ENCODE data around the gene CLIP2.
"Not testable (repeated sequence)": the region's sequence is repeated elsewhere in the genome, so short reads cannot be mapped to it uniquely, and the experiment has no call there.

Gene CLIP2

GRCh38 chr7:74387606-74388005, 98.4 kb downstream of the CLIP2 start:
- Histone ChIP-seq H3K36me3 (ENCODE audit: insufficient read depth, low read length) (peaks cover 34% of the 10 kb centered on the region), H3K4me3 (ENCODE audit: low read depth in 1 of 2, low read length in 2 of 2) (no peak overlapping the region), H3K9ac (ENCODE audit: low read length) (no peak overlapping the region), H3K4me1 (ENCODE audit: insufficient read depth, low read length) (no peaks in the 10 kb centered on the region), H3K9me3 (ENCODE audit: low read length) (no peaks in the 10 kb centered on the region), H3K27me3 (ENCODE audit: control insufficient read depth in 1 of 2, insufficient read depth in 2 of 2, low read length in 2 of 2) (no peaks in the 10 kb centered on the region), H3K27ac (ENCODE audit: low read depth, low read length) (no peak overlapping the region)

- peaks cover 28% of the 10 kb centered on the region for H3K36me3 ChIP-seq (ENCODE audit: insufficient read depth, low read length)
- H3K9ac ChIP-seq (ENCODE audit: low read length): no peak overlapping the region
- H3K27ac ChIP-seq (ENCODE audit: low read depth, low read length): no peak overlapping the region
- H3K9me3 ChIP-seq (ENCODE audit: low read length): no peaks in the 10 kb centered on the region
- peaks cover 4% of the 10 kb centered on the region for H3K4me1 ChIP-seq (ENCODE audit: insufficient read depth, low read length)
- no peak overlapping the region for H3K4me3 ChIP-seq (ENCODE audit: low read depth in 1 of 2, low read length in 2 of 2)
- no peaks in the 10 kb centered on the region for H3K27me3 ChIP-seq (ENCODE audit: control insufficient read depth in 1 of 2, insufficient read depth in 2 of 2, low read length in 2 of 2)
Observed at GRCh38 chr7:74388880-74389415, 99.7 kb downstream of the CLIP2 start.

GRCh38 chr7:74393722-74394121, 104.5 kb downstream of the CLIP2 start:
- H3K27ac ChIP-seq (ENCODE audit: low read depth, low read length); H3K4me1 ChIP-seq (ENCODE audit: insufficient read depth, low read length); H3K4me3 ChIP-seq (ENCODE audit: low read depth in 1 of 2, low read length in 2 of 2); H3K9ac ChIP-seq (ENCODE audit: low read length); H3K9me3 ChIP-seq (ENCODE audit: low read length); H3K27me3 ChIP-seq (ENCODE audit: control insufficient read depth in 1 of 2, insufficient read depth in 2 of 2, low read length in 2 of 2): not testable (repeated sequence)
- peaks cover 22% of the 10 kb centered on the region for H3K36me3 ChIP-seq (ENCODE audit: insufficient read depth, low read length)

GRCh38 chr7:74394601-74395000, 105.4 kb downstream of the CLIP2 start:
- peaks cover 15% of the 10 kb centered on the region for H3K36me3 ChIP-seq (ENCODE audit: insufficient read depth, low read length)
- H3K9me3 ChIP-seq (ENCODE audit: low read length); H3K9ac ChIP-seq (ENCODE audit: low read length); H3K4me1 ChIP-seq (ENCODE audit: insufficient read depth, low read length); H3K4me3 ChIP-seq (ENCODE audit: low read depth in 1 of 2, low read length in 2 of 2); H3K27ac ChIP-seq (ENCODE audit: low read depth, low read length); H3K27me3 ChIP-seq (ENCODE audit: control insufficient read depth in 1 of 2, insufficient read depth in 2 of 2, low read length in 2 of 2): not testable (repeated sequence)

GRCh38 chr7:74395745-74396311, 106.6 kb downstream of the CLIP2 start:
- Histone ChIP-seq H3K4me3 (ENCODE audit: low read depth in 1 of 2, low read length in 2 of 2) (no peak overlapping the region), H3K27ac (ENCODE audit: low read depth, low read length) (no peak overlapping the region), H3K9ac (ENCODE audit: low read length) (no peak overlapping the region), H3K4me1 (ENCODE audit: insufficient read depth, low read length) (peaks cover 5% of the 10 kb centered on the region), H3K36me3 (ENCODE audit: insufficient read depth, low read length) (peaks cover 24% of the 10 kb centered on the region), H3K9me3 (ENCODE audit: low read length) (no peaks in the 10 kb centered on the region), H3K27me3 (ENCODE audit: control insufficient read depth in 1 of 2, insufficient read depth in 2 of 2, low read length in 2 of 2) (no peaks in the 10 kb centered on the region)

- no peaks in the 10 kb centered on the region for H3K27me3 ChIP-seq (ENCODE audit: control insufficient read depth in 1 of 2, insufficient read depth in 2 of 2, low read length in 2 of 2)
- H3K9me3 ChIP-seq (ENCODE audit: low read length): no peaks in the 10 kb centered on the region
- no peak overlapping the region for H3K27ac ChIP-seq (ENCODE audit: low read depth, low read length)
- peaks cover 33% of the 10 kb centered on the region for H3K36me3 ChIP-seq (ENCODE audit: insufficient read depth, low read length)
- H3K4me1 ChIP-seq (ENCODE audit: insufficient read depth, low read length): peaks cover 5% of the 10 kb centered on the region
- H3K4me3 ChIP-seq (ENCODE audit: low read depth in 1 of 2, low read length in 2 of 2): no peak overlapping the region
- no peak overlapping the region for H3K9ac ChIP-seq (ENCODE audit: low read length)
Observed at GRCh38 chr7:74396993-74397392, 107.8 kb downstream of the CLIP2 start.

GRCh38 chr7:74398426-74398825, 109.2 kb downstream of the CLIP2 start:
- peaks cover 5% of the 10 kb centered on the region for H3K4me1 ChIP-seq (ENCODE audit: insufficient read depth, low read length)
- no peak overlapping the region for H3K4me3 ChIP-seq (ENCODE audit: low read depth in 1 of 2, low read length in 2 of 2)
- peaks cover 33% of the 10 kb centered on the region for H3K36me3 ChIP-seq (ENCODE audit: insufficient read depth, low read length)
- H3K9me3 ChIP-seq (ENCODE audit: low read length): no peaks in the 10 kb centered on the region
- no peaks in the 10 kb centered on the region for H3K27me3 ChIP-seq (ENCODE audit: control insufficient read depth in 1 of 2, insufficient read depth in 2 of 2, low read length in 2 of 2)
- H3K27ac ChIP-seq (ENCODE audit: low read depth, low read length): no peak overlapping the region
- H3K9ac ChIP-seq (ENCODE audit: low read length): no peak overlapping the region

GRCh38 chr7:74399006-74399405, 109.8 kb downstream of the CLIP2 start:
- Histone ChIP-seq H3K36me3 (ENCODE audit: insufficient read depth, low read length) (peaks cover 33% of the 10 kb centered on the region), H3K9me3 (ENCODE audit: low read length) (no peaks in the 10 kb centered on the region), H3K9ac (ENCODE audit: low read length) (no peak overlapping the region), H3K4me3 (ENCODE audit: low read depth in 1 of 2, low read length in 2 of 2) (no peak overlapping the region), H3K4me1 (ENCODE audit: insufficient read depth, low read length) (no peaks in the 10 kb centered on the region), H3K27me3 (ENCODE audit: control insufficient read depth in 1 of 2, insufficient read depth in 2 of 2, low read length in 2 of 2) (no peaks in the 10 kb centered on the region), H3K27ac (ENCODE audit: low read depth, low read length) (no peak overlapping the region)

GRCh38 chr7:74400420-74401136, 111.4 kb downstream of the CLIP2 start:
- no peak overlapping the region for H3K27ac ChIP-seq (ENCODE audit: low read depth, low read length)
- H3K4me3 ChIP-seq (ENCODE audit: low read depth in 1 of 2, low read length in 2 of 2): no peak overlapping the region
- no peaks in the 10 kb centered on the region for H3K27me3 ChIP-seq (ENCODE audit: control insufficient read depth in 1 of 2, insufficient read depth in 2 of 2, low read length in 2 of 2)
- no peaks in the 10 kb centered on the region for H3K4me1 ChIP-seq (ENCODE audit: insufficient read depth, low read length)
- peaks cover 38% of the 10 kb centered on the region for H3K36me3 ChIP-seq (ENCODE audit: insufficient read depth, low read length)
- no peaks in the 10 kb centered on the region for H3K9me3 ChIP-seq (ENCODE audit: low read length)
- H3K9ac ChIP-seq (ENCODE audit: low read length): no peak overlapping the region

GRCh38 chr7:74401137-74401859, 112.1 kb downstream of the CLIP2 start:
- Histone ChIP-seq H3K27ac (ENCODE audit: low read depth, low read length) (no peak overlapping the region), H3K4me1 (ENCODE audit: insufficient read depth, low read length) (no peaks in the 10 kb centered on the region), H3K9ac (ENCODE audit: low read length) (no peak overlapping the region), H3K4me3 (ENCODE audit: low read depth in 1 of 2, low read length in 2 of 2) (no peak overlapping the region), H3K9me3 (ENCODE audit: low read length) (no peaks in the 10 kb centered on the region), H3K36me3 (ENCODE audit: insufficient read depth, low read length) (peaks cover 33% of the 10 kb centered on the region), H3K27me3 (ENCODE audit: control insufficient read depth in 1 of 2, insufficient read depth in 2 of 2, low read length in 2 of 2) (no peaks in the 10 kb centered on the region)

- H3K36me3 ChIP-seq (ENCODE audit: insufficient read depth, low read length): peaks cover 25% of the 10 kb centered on the region
Observed at GRCh38 chr7:74402668-74403067, 113.5 kb downstream of the CLIP2 start.

More at GRCh38 chr7:74402668-74403067, 113.5 kb downstream of the CLIP2 start:
- H3K4me3 ChIP-seq (ENCODE audit: low read depth in 1 of 2, low read length in 2 of 2); H3K27me3 ChIP-seq (ENCODE audit: control insufficient read depth in 1 of 2, insufficient read depth in 2 of 2, low read length in 2 of 2); H3K9me3 ChIP-seq (ENCODE audit: low read length); H3K4me1 ChIP-seq (ENCODE audit: insufficient read depth, low read length); H3K27ac ChIP-seq (ENCODE audit: low read depth, low read length); H3K9ac ChIP-seq (ENCODE audit: low read length): not testable (repeated sequence)
